Immature natural killer cell (primary cell): Measurements from ENCODE around the gene BZW2. TPM values are rescaled to one million over a fixed set of nuclear protein-coding genes. Genes with fewer than 3 reads are reported as not detected.

Experiments
- DNase-seq, 3 donors: peaks; one replicate each; pipeline ENCODE4 v3.0.0; 2022; ENCODE audit warnings: mixed read lengths in 1 of 3
- H3K27ac Mint-ChIP-seq, 6 donors: one replicate each; pipeline ENCODE4 v1.8.0; 2020; ENCODE audit warnings: mixed read lengths in 6 of 6, mild to moderate bottlenecking in 5 of 6, inconsistent platforms in 4 of 6, moderate library complexity in 3 of 6
- H3K27me3 Mint-ChIP-seq, 3 donors: one replicate each; pipeline ENCODE4 v1.8.0; 2020 to 2021; ENCODE audit warnings: low read depth in 3 of 3, mild to moderate bottlenecking in 3 of 3, mixed read lengths in 3 of 3, moderate library complexity in 3 of 3, inconsistent platforms in 1 of 3
- H3K36me3 Mint-ChIP-seq, 3 donors: one replicate each; pipeline ENCODE4 v1.8.0; 2020; ENCODE audit warnings: mixed read lengths in 3 of 3, inconsistent platforms in 2 of 3, mild to moderate bottlenecking in 2 of 3
- H3K4me1 Mint-ChIP-seq, 2 donors: one replicate each; pipeline ENCODE4 v1.8.0; 2020; ENCODE audit warnings: inconsistent platforms in 2 of 2, mild to moderate bottlenecking in 2 of 2, mixed read lengths in 2 of 2, moderate library complexity in 1 of 2
- H3K4me3 Mint-ChIP-seq, 5 donors: one replicate each; pipeline ENCODE4 v1.8.0; 2020; ENCODE audit warnings: mild to moderate bottlenecking in 5 of 5, mixed read lengths in 5 of 5, inconsistent platforms in 3 of 5, moderate library complexity in 3 of 5
- H3K9me3 Mint-ChIP-seq, 6 donors: one replicate each; pipeline ENCODE4 v1.8.0; 2020; ENCODE audit warnings: mild to moderate bottlenecking in 6 of 6, mixed read lengths in 6 of 6, inconsistent platforms in 4 of 6, moderate library complexity in 3 of 6
- polyA plus RNA-seq, 3 donors: library from polyadenylated mRNA; unstranded; fragments of 300-500 nt; fragmentation: Illumina TruSeq; gene quantifications; one replicate each; pipeline ENCODE4 v1.2.3, GENCODE V29; 2021

BZW2 gene
- polyA plus RNA-seq, 3 donors from 2014 or later, result 35.8 to 47.8 (median 41.2) TPM

DNA sequence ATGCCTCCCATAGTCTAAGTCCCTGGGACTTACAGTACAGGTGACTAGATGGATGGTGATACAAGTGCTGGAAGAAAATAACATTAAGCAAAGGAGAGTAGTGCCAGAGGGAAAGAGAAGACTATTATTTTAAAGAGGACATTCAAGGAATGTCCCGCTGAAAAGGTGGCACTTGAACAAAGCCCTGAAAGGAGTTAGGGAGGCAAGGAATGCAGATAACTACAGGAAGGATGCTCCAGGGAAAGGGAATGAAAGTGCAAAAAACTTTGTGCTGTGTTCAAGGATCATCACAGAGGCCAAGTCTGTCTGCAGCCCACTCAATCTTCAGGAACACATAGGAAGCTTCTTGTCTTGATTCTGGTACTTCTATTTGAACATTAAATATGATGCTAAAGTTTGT lies 15.3 kb upstream of the BZW2 start:
- Mint-ChIP-seq H3K4me3 (no peak overlapping the region), H3K4me1 (no peaks in the 10 kb centered on the region), H3K27me3 (peaks cover 0 to 2% (median 0%) of the 10 kb centered on the region in 3 donors), H3K9me3 (no peaks in the 10 kb centered on the region), H3K36me3 (peaks cover 18 to 27% (median 18%) of the 10 kb centered on the region in 3 donors), H3K27ac (peak overlapping the region in 1 of 6 donors; percentile 25)
- no peak for DNase-seq

DNA sequence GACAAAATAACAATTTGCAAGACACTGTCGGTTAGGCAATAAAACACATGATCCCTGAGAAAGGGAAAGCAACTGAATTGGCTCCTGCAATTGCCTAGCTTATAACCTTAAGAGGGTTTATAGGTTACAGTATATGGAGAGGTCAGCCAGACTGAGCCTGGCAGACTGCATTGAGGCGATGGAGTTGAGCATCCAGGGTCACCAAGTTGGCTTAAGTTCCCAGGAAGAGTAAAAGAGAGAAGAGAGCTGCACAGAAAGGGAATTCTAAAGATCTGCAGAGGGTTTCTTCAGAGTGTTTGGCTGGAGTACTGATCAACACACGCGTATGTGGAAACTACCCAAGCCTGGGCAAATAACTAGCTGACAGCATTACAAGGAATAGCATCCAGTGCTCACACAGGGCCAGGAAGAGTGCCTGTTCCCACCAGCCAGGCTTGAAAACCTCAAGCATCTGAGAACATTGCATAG lies 11.7 kb upstream of the BZW2 start:
- H3K9me3 Mint-ChIP-seq, result no peaks in the 10 kb centered on the region
- H3K4me3 Mint-ChIP-seq, result no peak overlapping the region
- no peak for DNase-seq
- H3K4me1 Mint-ChIP-seq, result peaks cover 2 to 20% of the 10 kb centered on the region in 2 donors
- H3K27me3 Mint-ChIP-seq, result peaks cover 0 to 2% (median 0%) of the 10 kb centered on the region in 3 donors
- H3K36me3 Mint-ChIP-seq, result peaks cover 18 to 33% (median 28%) of the 10 kb centered on the region in 3 donors
- no peak overlapping the region for H3K27ac Mint-ChIP-seq

DNA sequence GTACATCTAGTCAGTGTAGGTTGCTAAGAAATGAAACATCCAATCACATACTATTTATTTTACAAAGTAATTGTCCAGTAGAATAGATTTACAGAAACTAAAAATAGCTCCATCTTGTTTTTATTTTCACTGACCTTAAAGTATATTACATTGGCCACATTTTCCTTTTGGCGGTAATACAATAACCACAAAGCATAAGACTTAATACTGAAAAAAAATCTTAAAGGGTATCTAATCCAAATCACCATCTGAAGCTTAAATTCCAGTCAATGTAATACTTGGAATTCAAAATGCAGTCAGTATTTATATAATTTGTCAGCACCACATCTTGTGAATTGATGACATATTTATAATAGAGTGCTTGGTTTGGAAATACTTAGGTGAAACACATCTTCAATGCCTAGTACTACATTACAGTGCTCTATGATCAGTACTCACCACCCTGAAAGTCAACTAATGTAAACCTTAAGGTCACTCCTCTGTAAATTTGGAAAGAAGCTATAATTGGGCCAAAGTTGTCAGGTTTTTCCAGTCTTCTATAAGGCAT lies 9.4 kb upstream of the BZW2 start:
- peaks cover 0 to 2% (median 0%) of the 10 kb centered on the region in 3 donors for H3K27me3 Mint-ChIP-seq
- peaks cover 12 to 28% (median 24%) of the 10 kb centered on the region in 3 donors for H3K36me3 Mint-ChIP-seq
- no peak for DNase-seq
- no peaks in the 10 kb centered on the region for H3K9me3 Mint-ChIP-seq
- no peak overlapping the region for H3K4me3 Mint-ChIP-seq
- peaks cover 2 to 24% of the 10 kb centered on the region in 2 donors for H3K4me1 Mint-ChIP-seq
- peak overlapping the region in 1 of 6 donors; percentile 6 for H3K27ac Mint-ChIP-seq

DNA sequence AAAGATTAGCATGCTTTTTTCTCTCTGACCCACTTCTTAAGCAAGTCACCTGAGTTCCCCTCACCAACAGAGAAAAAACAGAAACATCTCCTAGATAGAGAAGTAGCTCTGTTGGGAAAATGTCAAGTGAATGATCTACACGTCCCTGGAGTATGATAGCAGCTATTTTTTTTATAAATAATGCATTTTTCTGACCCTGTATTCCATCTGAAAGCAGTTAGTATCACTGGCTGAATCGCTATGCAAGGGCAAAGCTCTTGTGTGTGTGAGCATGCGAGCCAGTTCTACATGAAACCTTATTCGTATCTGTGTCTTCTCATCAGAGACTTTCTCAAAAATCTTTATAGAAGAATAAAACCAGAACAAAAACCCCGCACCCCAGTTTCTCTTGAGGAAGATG lies 8.6 kb upstream of the BZW2 start:
- peaks cover 12 to 22% (median 18%) of the 10 kb centered on the region in 3 donors for H3K36me3 Mint-ChIP-seq
- no peak for DNase-seq
- no peak overlapping the region for H3K4me3 Mint-ChIP-seq
- H3K9me3 Mint-ChIP-seq, result no peaks in the 10 kb centered on the region
- peaks cover 2 to 30% of the 10 kb centered on the region in 2 donors for H3K4me1 Mint-ChIP-seq
- H3K27me3 Mint-ChIP-seq, result no peaks in the 10 kb centered on the region
- no peak overlapping the region for H3K27ac Mint-ChIP-seq

DNA sequence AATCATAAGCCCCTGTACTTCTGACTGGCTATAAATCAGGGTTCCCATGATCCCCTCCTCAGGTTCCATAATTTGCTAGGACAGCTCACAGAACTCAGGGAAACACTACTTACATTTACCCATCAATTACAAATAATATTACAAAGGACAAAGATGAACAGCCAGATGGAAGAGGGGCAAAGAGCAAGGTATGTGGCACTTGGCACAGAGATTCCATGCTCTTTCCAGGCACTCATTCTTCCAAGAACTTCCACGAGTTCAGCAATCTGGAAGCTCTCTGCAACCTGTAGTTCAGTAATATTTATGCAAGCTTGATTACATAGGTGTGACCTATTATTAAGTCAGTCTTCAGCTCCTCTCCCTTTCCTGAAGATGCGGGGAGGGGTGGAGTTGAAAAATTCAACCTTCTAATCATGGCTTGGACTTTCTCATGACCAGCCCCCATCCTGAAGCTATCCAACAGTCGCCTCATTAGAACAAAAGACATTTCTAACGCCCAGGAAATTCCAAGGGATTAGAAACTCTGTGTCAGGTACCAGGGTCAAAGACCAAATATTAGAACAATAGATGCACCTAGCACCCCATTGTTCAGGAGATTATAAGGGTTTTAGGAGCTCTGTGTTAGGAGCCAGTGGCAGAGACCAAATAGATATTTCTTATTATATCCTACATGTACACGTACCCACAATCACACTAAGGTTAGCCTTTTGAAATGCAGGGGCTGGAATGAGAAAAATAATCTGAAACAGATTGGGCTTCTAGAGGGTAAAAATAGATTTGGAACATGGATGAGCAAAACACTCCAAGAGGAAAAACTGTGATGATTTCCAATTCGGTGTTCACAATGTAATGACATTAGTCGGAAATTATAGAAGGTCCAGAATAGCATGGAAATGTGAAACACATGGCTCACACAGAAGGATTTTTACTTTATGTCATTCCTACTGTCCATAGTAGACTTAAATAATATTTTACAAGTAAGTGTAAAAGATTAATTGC lies 7.4 kb upstream of the BZW2 start:
- no peak for DNase-seq
- H3K27ac Mint-ChIP-seq, result no peak overlapping the region
- H3K4me3 Mint-ChIP-seq, result no peak overlapping the region
- peaks cover 5 to 40% of the 10 kb centered on the region in 2 donors for H3K4me1 Mint-ChIP-seq
- H3K27me3 Mint-ChIP-seq, result no peaks in the 10 kb centered on the region
- no peaks in the 10 kb centered on the region for H3K9me3 Mint-ChIP-seq
- peaks cover 12 to 21% (median 17%) of the 10 kb centered on the region in 3 donors for H3K36me3 Mint-ChIP-seq

DNA sequence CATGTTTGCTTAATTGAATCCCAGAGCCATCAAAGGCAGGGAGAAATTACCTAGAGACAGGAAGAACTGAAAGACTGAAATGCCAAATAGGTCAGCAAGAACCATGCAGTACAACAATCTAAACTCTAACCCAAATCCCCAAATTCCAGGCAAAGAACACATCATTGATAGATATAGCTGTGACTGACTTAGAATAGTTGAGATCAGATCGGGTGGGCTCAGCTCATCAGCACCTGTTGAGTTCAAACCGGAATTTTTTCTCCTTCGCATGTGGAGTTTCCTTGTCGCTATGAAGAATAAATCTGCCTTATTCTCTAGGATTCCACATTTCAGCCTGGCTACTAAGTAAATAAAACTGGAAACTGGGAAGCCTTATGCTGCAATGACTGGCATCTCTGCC lies 1.8 kb upstream of the BZW2 start:
- H3K4me3 Mint-ChIP-seq, result peak overlapping the region; percentile 96 to 100 (median 100)
- H3K4me1 Mint-ChIP-seq, result peaks cover 37 to 71% of the 10 kb centered on the region in 2 donors
- H3K9me3 Mint-ChIP-seq, result no peaks in the 10 kb centered on the region
- H3K36me3 Mint-ChIP-seq, result peaks cover 0 to 2% (median under 1%) of the 10 kb centered on the region in 3 donors
- H3K27ac Mint-ChIP-seq, result peak overlapping the region; percentile 9 to 96 (median 81)
- DNase-seq, result no peak
- H3K27me3 Mint-ChIP-seq, result peaks cover 7 to 18% (median 9%) of the 10 kb centered on the region in 3 donors

DNA sequence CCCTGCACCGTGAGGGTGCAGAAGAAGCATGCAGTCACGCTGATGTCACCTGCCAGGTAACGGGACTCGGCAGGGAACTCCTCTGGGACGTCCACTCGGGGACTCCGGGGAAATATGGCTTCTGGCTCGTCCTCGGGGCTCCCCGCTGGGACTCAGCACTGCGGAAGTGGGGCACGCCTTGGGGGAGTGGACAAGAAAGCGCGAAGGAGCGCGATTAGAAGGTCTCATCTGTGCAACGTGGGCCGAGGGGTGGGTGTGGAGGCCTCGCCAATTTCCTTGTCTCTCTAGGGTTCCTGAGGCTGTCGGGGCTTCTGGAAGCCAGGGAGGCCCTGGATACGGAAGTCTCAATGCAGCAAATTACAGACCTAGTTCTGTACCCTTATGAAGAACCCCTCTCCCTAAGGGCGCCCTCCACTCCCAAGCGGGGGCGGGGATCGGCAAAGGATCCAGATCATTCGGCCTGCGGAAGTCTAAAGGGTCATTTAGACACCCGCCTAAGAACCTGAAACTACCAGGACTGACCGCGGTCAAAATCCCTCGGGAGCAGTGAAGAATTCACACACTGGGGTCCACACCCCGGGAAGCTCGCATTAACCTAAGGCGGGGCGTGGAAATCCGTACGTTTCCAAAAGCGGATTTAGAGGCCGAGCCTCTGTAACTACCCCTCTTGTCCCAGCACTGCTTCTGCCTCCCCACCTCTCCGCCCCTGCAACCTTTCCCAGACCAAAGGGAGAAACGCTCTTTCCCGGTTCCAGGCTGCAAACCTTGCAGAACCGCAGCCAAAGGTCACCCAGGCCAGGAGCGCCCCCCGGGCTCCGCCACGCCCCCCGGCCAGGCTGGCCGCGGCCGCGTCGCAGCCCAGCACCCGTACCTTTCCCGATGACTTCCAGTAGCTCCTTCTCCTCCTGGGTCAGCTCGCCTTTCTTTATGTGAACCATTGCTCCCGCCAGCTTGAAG lies 1.1 kb upstream of the BZW2 start:
- Mint-ChIP-seq H3K27me3 (peaks cover 7 to 18% (median 9%) of the 10 kb centered on the region in 3 donors), H3K27ac (peak overlapping the region; percentile 92 to 100 (median 96)), H3K4me1 (peaks cover 37 to 71% of the 10 kb centered on the region in 2 donors), H3K9me3 (no peaks in the 10 kb centered on the region), H3K36me3 (no peaks in the 10 kb centered on the region), H3K4me3 (peak overlapping the region; percentile 96 to 100 (median 100))
- DNase-seq, result peak; percentile 56 to 58 (median 57)

DNA sequence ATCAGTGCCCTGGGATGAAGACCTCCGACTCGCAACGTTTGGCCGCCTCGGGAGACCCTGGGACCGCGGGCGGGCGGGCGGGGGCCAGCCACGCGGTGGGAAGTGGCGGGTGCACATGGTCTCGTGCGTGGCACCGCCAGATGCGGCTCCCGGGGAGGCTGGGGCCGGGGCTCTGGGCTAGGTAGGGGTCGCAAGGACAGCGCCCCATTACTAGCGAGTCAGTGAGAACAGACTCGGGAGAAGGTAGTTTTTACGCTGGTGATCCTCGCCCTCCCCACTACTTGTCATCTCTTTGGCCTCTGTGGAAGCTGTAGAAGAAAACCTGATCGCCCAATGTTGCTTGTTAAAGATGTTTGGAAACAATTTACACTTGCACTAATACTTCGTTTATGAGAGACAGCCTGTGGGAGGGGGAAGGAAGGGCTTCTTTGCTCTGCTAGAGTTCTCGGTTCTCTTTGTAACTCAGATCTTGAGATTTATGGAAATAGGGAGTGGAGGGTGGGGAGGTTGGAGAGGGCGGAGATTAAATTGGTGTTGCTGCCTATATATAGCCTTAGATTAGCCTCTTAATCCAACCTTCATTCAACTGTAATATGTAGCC lies 591 bp downstream of the BZW2 start:
- Mint-ChIP-seq H3K27ac (peak overlapping the region; percentile 60 to 100 (median 91)), H3K9me3 (no peaks in the 10 kb centered on the region), H3K36me3 (no peaks in the 10 kb centered on the region), H3K4me1 (peaks cover 45 to 85% of the 10 kb centered on the region in 2 donors), H3K27me3 (peaks cover 7 to 18% (median 9%) of the 10 kb centered on the region in 3 donors), H3K4me3 (peak overlapping the region; percentile 96 to 100 (median 100))
- DNase-seq, result no peak

DNA sequence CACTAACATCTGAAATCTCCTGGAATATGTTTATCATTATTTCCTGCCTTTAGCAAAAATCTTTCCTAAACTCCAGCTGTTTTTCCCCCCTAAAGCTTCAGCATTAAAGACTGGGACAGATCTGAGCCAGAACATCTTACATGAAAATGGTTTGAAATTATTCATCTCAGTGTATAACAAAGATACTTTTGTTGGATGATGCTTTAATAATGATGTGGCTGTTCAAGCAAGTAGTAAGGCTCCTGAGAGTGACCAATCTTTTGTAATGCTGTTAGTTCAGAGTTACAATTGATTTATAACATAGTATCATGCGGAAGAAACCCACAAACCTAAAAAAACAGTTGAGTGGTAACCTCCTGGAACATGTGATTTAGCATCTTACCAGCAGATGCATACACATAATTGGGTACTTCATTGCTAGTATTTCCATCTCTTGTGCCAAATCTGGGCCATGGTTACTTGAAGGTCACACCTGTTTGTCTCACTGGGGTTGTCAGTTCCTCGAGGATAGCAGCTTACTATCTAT lies 1.5 kb downstream of the BZW2 start:
- Mint-ChIP-seq H3K27ac (peak overlapping the region in 2 of 6 donors; percentile 10 to 94), H3K4me1 (peaks cover 53 to 85% of the 10 kb centered on the region in 2 donors)

DNA sequence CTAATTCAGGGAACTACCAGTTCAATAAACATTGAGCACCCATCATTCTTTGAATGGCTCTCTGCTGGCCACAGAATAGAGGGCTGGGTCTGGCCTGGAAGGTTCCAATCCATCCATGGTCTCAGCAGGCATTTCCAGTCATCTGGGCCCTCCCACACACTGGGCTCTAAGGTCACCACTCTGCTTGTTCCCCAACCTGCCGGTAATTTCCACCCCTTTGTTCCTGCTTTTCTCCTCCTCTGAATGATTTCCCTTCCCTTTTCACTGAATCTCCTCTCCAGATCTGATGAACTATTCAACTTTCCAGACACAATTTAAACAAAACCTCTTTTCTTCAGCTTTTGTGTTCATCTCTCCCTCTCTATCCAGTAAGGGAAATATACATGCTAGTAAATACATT lies 2.6 kb downstream of the BZW2 start:
- Mint-ChIP-seq H3K36me3 (peaks cover 0 to 4% (median 3%) of the 10 kb centered on the region in 3 donors), H3K27me3 (peaks cover 7 to 18% (median 9%) of the 10 kb centered on the region in 3 donors), H3K27ac (no peak overlapping the region), H3K4me3 (peak overlapping the region in 3 of 5 donors; percentile 3 to 25 (median 7)), H3K4me1 (peaks cover 54 to 81% of the 10 kb centered on the region in 2 donors), H3K9me3 (no peaks in the 10 kb centered on the region)
- no peak for DNase-seq

More for the DNA sequence above, 1.5 kb downstream of the BZW2 start:
- Mint-ChIP-seq H3K36me3 (no peaks in the 10 kb centered on the region), H3K9me3 (no peaks in the 10 kb centered on the region), H3K27me3 (peaks cover 7 to 18% (median 9%) of the 10 kb centered on the region in 3 donors), H3K4me3 (peak overlapping the region; percentile 96 to 100 (median 100))
- DNase-seq, result peak in 1 of 3 donors; percentile 2

DNA sequence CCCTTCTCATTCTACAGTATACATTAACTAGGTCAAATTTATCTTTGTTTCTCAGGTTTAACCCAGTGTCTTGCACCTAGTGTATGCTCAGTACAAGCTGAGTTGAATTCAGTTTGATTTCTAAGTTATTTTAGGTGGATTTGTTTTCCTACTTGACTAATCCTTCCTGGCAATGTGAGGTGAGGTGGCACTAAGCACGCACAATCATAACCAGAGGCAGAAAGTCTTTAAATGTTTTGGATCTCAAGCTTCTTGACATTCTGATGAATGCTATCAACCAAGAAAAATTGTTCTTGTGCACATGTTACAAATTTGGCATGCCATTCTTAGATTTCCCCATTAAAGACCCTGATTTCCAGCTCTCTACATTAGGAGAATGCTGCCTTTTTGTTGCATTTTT lies 3.2 kb downstream of the BZW2 start:
- Mint-ChIP-seq H3K27me3 (peaks cover 7 to 18% (median 9%) of the 10 kb centered on the region in 3 donors), H3K4me3 (peak overlapping the region in 1 of 5 donors; percentile 3), H3K4me1 (peaks cover 47 to 75% of the 10 kb centered on the region in 2 donors), H3K36me3 (peaks cover 0 to 4% (median 3%) of the 10 kb centered on the region in 3 donors), H3K9me3 (no peaks in the 10 kb centered on the region), H3K27ac (no peak overlapping the region)
- DNase-seq, result no peak

DNA sequence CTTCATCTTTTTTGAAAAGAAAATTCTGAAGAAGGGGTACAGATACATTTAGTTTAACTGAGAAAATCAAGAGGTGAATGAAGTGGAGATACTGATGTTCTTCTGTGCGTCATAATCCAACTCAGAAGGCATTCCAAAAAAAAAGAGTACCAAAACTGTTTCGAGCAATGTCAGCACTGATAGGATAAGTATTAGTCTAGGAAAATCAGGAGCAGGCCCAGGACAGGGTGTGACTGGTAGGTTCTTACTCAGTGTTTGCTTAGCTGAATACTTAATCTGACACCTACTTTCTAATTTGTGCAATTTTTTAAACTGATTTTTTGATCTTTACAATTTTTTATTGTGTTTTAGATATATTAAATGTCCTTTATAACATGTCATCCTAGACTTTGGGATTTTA lies 4.3 kb downstream of the BZW2 start:
- Mint-ChIP-seq H3K27ac (no peak overlapping the region), H3K4me3 (no peak overlapping the region), H3K27me3 (peaks cover 7 to 11% (median 9%) of the 10 kb centered on the region in 3 donors), H3K9me3 (no peaks in the 10 kb centered on the region), H3K4me1 (peaks cover 40 to 69% of the 10 kb centered on the region in 2 donors), H3K36me3 (peaks cover 0 to 4% (median 3%) of the 10 kb centered on the region in 3 donors)
- DNase-seq, result no peak
